ENCODE measurements around the gene RCAN1.
"Not testable (repeated sequence)": the region's sequence is repeated elsewhere in the genome, so short reads cannot be mapped to it uniquely, and the experiment has no call there.

The RCAN1 gene

GRCh38 chr21:34511787-34512455 lies 103.0 kb downstream of the RCAN1 start, which contains the start of gene KCNE1:
TSS of gene KCNE1 (minus strand) at chr21:34512210. CDS start at chr21:34449634, 62,576 bp downstream.
- no peak for DNase-seq

DNA sequence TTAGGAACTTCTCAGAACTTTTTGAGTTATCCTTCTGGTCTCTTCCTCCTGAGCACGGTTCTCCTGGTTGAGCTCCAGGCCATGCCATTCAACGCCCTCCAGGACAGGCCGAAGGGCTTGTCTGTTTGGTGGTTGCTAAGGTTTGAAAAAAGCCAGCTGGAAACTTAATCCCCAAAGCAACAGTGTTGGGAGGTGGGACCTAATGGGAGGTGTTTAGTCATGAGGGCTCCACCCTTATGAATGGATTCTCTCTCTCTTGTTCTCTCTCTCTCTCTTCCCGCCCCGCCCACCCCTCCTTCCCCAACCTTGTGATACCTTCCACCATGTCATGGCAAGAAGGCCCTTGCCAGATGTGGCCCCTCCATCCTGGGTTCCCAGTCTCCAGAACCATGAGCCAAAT lies 103.7 kb downstream of the RCAN1 start:
- DNase-seq, result no peak

DNA sequence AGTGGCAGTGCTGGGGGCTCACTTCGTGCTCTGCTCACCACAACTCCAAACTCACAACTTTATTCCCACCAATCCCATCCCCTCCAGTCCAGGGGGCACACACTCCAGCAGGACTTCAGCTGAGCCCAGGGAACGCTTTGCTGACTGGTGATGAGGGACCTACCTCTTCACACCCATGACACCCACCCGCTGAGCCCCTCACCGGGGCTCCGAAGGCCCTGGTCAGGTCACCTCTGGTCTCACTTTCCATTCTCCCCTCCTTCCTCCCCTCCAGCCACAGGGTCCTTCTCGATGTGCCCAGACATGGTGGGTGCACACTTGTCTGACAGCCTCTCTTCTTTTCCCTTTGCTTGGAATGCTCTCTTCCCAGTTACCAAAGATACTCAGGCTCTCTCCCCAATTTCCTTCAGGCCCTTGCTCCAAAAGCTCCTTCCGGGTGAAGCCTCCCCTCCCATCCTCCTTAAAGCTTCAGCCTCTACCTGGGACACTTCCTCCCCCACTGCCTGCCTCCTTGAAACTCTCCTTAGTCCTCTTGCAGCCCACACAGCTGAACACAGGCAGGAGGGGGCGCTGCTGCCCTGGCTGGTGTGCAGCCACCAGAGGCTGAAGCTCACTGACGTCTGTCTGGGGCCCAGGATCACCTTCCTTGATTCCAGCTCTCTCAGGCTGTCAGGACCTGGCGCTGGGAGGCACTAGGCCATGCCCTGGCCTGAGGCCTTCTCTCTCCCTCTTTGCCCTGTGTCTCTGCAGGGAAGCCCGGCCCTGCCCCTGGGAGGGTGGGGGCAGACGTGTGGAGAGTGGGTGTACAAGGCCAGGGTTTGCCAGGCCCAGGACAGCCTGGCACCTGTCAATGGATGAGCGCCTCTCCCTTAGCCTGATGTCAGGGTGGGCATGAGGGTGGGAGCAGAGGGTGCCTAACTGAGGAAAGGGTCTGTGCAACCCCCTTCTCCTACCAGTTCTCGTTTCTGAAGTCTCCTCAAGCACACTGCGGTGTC lies 104.5 kb downstream of the RCAN1 start:
- DNase-seq, result peak; percentile 83

DNA sequence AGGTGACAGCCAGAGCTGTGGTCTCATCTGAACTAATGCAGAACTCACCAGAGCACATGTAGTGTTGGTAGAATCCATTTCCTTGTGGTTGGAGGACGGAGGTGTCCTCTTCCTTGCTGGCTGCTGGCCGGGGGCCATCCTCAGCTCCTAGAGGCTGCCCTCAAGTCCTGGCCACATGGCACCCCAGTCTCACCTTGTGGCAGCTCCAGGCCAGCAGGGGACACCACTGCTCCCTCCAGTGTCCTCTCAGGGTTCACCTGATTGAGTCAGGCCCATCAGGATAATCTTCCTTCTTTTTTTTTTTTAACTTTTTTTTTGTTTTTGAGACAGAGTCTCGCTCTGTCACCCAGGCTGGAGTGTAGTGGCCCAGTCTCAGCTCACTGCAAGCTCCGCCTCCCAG lies 105.8 kb downstream of the RCAN1 start:
- DNase-seq, result no peak

DNA sequence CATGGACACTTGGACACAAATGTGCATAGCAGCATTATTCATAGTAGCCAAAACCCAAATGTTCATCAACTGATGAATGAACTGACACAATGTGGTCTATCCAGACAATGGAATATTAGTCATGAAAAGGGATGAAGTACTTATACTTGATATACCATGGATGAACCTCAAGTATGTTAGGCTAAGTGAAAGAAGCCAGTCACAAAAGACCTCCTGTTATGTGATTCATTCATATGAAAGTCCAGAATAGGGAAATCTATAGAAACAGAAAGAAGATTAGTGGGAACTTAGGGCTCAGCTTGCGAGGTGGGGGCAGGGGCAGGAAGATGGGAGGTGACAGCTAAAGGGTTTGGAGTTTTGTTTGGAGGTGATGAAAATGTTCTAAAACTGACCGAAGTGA lies 110.3 kb downstream of the RCAN1 start:
- no peak for DNase-seq

DNA sequence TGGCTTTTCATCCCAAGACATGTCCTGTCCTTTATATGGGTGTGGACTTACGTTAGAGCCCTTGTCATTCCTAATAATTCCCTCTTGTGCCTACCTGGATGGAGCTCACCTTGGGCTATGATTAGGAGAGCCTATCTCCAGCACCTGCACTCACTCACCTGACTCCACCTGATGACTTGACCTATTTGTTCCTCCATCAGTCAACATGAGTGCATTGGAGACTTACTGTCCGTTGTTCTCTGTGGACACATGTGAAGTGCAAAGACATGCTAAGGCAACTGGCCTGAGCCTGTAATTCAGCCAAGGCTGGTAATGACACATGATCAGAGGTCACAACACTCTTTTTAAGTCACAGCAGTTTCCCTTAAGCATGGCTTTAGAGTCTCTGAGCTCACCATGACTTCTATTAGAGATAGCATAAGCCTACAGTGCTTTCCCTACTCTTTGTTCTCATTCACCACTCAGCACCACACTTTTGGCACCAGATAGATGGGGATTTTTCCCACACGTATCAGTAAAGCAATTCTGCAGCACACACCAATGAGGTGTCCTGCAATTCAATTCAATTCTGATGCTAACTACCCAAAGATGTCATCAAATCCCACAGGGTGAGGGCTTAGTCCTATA lies 112.3 kb downstream of the RCAN1 start:
- DNase-seq, result no peak

DNA sequence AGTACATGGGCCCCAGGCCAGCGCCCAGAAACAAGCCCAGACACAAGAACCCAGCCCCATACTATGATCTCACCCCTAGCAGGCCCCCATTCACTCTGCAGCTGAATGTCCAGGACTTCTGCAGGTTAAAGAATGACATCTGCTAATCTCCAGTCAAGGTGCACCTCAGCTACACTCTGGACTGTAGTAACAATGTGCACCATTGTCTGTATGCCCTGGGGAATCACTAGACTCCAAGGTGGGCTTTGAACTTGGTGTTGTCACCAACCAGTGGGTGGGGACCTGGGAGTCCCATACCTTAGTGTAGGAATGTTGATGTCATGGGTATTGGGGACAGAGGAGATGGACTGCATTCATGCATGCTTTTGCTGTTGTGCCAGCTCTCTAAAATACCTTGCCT lies 113.2 kb downstream of the RCAN1 start:
- DNase-seq, result no peak

- no peak for DNase-seq
Observed at GRCh38 chr21:34500191-34500590, 114.7 kb downstream of the RCAN1 start.

DNA sequence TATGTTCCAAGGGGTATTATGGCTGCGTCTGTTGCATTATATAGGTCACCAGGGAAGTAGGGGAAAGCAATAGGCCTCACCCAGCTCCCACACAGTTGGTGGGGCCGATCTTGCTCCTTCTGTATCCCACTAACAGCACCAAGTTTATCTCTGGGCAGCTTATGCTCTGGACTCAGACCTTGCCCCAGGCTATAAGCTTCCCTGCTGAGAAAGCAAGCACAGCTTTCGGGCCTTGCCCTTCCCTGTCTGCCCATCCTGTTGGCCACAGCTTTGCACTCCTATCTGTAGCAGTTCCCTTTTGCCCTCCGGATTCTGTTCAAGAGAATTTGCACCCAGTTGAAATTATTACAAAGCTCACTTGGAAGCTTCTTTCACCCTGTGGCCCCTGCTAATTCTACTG lies 115.8 kb downstream of the RCAN1 start:
- no peak for DNase-seq

DNA sequence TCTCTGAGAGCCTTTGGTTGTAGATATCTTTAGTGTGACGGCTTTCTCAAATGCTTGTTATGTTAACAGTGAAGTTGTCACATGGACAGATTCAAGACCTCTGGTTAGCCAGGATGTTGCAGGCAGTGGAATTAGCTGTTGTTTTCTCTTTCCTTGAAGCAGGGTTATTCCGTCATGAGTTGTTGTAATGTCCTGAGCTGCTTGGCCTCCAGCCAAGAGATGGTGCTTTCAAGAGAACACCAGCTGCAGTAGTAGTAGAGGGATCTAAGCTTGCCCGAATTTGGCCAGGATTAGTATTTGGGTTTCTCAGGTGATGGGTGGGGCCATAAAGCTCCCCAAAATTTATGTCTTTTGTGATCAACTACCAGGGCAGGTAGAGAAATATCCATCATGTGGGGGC lies 116.3 kb downstream of the RCAN1 start:
- no peak for DNase-seq

DNA sequence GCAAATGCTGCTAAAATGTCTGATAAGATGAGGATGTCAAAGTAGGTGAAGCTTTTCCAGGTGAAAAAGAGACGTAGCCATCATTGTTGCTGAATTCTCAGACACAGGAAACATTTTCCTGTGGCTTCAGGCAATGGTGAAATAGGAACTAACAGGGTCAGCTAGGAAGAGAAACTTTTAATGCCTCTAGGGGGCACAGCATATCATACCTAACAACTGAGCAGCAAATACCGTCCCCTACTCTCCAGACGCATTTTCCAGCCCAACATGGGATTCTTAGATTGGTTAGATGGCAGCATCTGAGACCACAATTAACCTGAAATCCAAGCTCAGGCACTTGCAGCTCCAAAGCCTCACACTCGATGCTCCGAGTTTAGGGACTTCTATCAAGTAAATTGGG lies 131.1 kb downstream of the RCAN1 start:
- DNase-seq, result not testable (repeated sequence)

- DNase-seq, result not testable (repeated sequence)
Observed at GRCh38 chr21:34483435-34483834, 131.5 kb downstream of the RCAN1 start.

- not testable (repeated sequence) for DNase-seq
Observed at GRCh38 chr21:34467333-34467732, 147.6 kb downstream of the RCAN1 start.
